Endothelial cell of umbilical vein (primary cell): Measurements from ENCODE around the gene NEDD9.

Experiments used
- CTCF ChIP-seq, 2 donors: IDR thresholded peaks; 1 replicate in 1 of 2; 2 replicates in 1 of 2; pipeline ENCODE4 v1.5.1; 2011; ENCODE audit warnings: low read length in 2 of 2, mild to moderate bottlenecking in 2 of 2, moderate library complexity in 2 of 2, control low read depth in 1 of 2, inconsistent platforms in 1 of 2, low read depth in 1 of 2; ENCODE audit not compliant: insufficient read depth in 1 of 2; ENCODE audit errors: extremely low read depth in 1 of 2
- POLR2A ChIP-seq: IDR thresholded peaks from 2 replicates; pipeline ENCODE4 v1.6.1; 2012; ENCODE audit warnings: low read depth, mild to moderate bottlenecking, control low read depth, low read length

GRCh38 chr6:11280394-11280793, 47.9 kb upstream of the NEDD9 start:
- TF ChIP-seq POLR2A: no peak
- no peak for TF ChIP-seq CTCF (IDR thresholded peaks at IDR 0.05; ENCODE audit: extremely low read depth in 1 of 2, insufficient read depth in 1 of 2, low read depth in 1 of 2, low read length in 2 of 2)
